GM21576 (cell line): ENCODE data around the gene SNAP91.

Experiments used
- ATAC-seq: cut with Tn5 transposase; IDR thresholded peaks from one replicate; pipeline ENCODE4 v1.9.1; 2021; ENCODE audit warnings: mild to moderate bottlenecking, moderate library complexity; ENCODE audit not compliant: unreplicated experiment

SNAP91 gene

GRCh38 chr6:83546636-83547035, 162.3 kb downstream of the SNAP91 start:
- ATAC-seq = no peak

GRCh38 chr6:83539678-83540077, 169.2 kb downstream of the SNAP91 start:
- no peak for ATAC-seq

GRCh38 chr6:83536647-83537589, 172.0 kb downstream of the SNAP91 start:
- ATAC-seq = no peak

GRCh38 chr6:83536034-83536646, 172.8 kb downstream of the SNAP91 start:
- peak; percentile 75 for ATAC-seq

- no peak for ATAC-seq
These were observed 190.0 kb downstream of the SNAP91 start for GRCh38 chr6:83518816-83519480.

GRCh38 chr6:83517500-83517899, 191.4 kb downstream of the SNAP91 start:
- ATAC-seq = no peak

GRCh38 chr6:83514866-83515466, 193.9 kb downstream of the SNAP91 start:
- peak; percentile 57 for ATAC-seq

- no peak for ATAC-seq
These were observed 194.4 kb downstream of the SNAP91 start for GRCh38 chr6:83514466-83514865.

GRCh38 chr6:83511901-83512681, 196.8 kb downstream of the SNAP91 start, which contains the start of gene PRSS35:
TSS of gene PRSS35 (plus strand) at chr6:83512534. CDS start at chr6:83523442, 10,908 bp downstream.
- peak; percentile 48 for ATAC-seq

- ATAC-seq = no peak
These were observed 197.6 kb downstream of the SNAP91 start for GRCh38 chr6:83511266-83511665.

GRCh38 chr6:83510791-83511190, 198.1 kb downstream of the SNAP91 start:
- ATAC-seq = no peak

- ATAC-seq = no peak
These were observed 199.5 kb downstream of the SNAP91 start for GRCh38 chr6:83509441-83509840.

GRCh38 chr6:83505356-83505755, 203.5 kb downstream of the SNAP91 start:
- ATAC-seq = no peak
